EL (cell line): Measurements from ENCODE around the gene ALDH8A1.

Source experiments
- DNase-seq: peaks from one replicate; pipeline ENCODE4 v3.0.0-alpha.2; 2016

ALDH8A1 gene

GRCh38 chr6:134868812-134869211 lies 81.1 kb downstream of the ALDH8A1 start:
- no peak for DNase-seq
